HEK293 (cell line): Measurements from ENCODE around the gene WDR86.

Experiments
- CTCF ChIA-PET: fragments of 350-600 bp; formaldehyde crosslinking; extraction: SDS; loops from one replicate; lab custom pipeline; 2021; ENCODE audit warnings: antibody characterized with exemption; lab: Yijun Ruan, JAX
- POLR2A ChIA-PET: fragments of 300-600 bp; formaldehyde crosslinking; extraction: SDS; loops from one replicate; lab custom pipeline; 2020; ENCODE audit warnings: antibody characterized with exemption, inconsistent platforms; lab: Yijun Ruan, JAX
- H3K27ac ChIP-seq: fragments of 200-500 bp; sonication (Bioruptor generic); 2 replicates; pipeline ENCODE4 v1.5.1; 2014; ENCODE audit warnings: low read depth, low read length, control low read depth, inconsistent platforms; ENCODE audit errors: extremely low read depth
- H3K36me3 ChIP-seq, 2 experiments: fragments of 200-500 bp in 1 of 2; sonication (Bioruptor generic) in 1 of 2; 1 replicate in 1 of 2; 2 replicates in 1 of 2; pipeline ENCODE4 v1.5.1; 2014 to 2017; ENCODE audit warnings: inconsistent platforms in 2 of 2, low read length in 2 of 2; ENCODE audit not compliant: control insufficient read depth in 2 of 2, insufficient read depth in 1 of 2
- H3K4me1 ChIP-seq: fragments of 200-500 bp; sonication (Bioruptor generic); 2 replicates; pipeline ENCODE4 v1.5.1; 2014; ENCODE audit warnings: mild to moderate bottlenecking, low read length, inconsistent platforms; ENCODE audit not compliant: control insufficient read depth, insufficient read depth
- H3K4me3 ChIP-seq: 2 replicates; pipeline ENCODE4 v1.5.1; 2011; ENCODE audit warnings: low read depth, mild to moderate bottlenecking, control low read depth, low read length, moderate library complexity
- H3K9me3 ChIP-seq: fragments of 200-500 bp; sonication (Bioruptor generic); 2 replicates; pipeline ENCODE4 v1.5.1; 2014; ENCODE audit warnings: low read depth, low read length, inconsistent platforms; ENCODE audit not compliant: control insufficient read depth, insufficient read depth
- ZBTB20 ChIP-seq: fragments of 450-650 bp; formaldehyde crosslinking; IDR thresholded peaks from 2 replicates; pipeline ENCODE4 v1.5.1; 2016; ENCODE audit warnings: missing biosample characterization, missing genetic modification characterization
- ZFHX2 ChIP-seq: fragments of 450-650 bp; formaldehyde crosslinking; conservative IDR thresholded peaks from 2 replicates; pipeline ENCODE4 v1.5.1; 2016; ENCODE audit warnings: missing biosample characterization, missing genetic modification characterization
- ZFP37 ChIP-seq: fragments of 450-650 bp; formaldehyde crosslinking; IDR thresholded peaks from 2 replicates; pipeline ENCODE4 v1.5.1; 2016; ENCODE audit warnings: missing biosample characterization, missing genetic modification characterization
- ZNF140 ChIP-seq: fragments of 450-650 bp; formaldehyde crosslinking; IDR thresholded peaks from 2 replicates; pipeline ENCODE4 v1.5.1; 2016; ENCODE audit warnings: missing biosample characterization, missing genetic modification characterization
- ZNF174 ChIP-seq: fragments of 450-650 bp; formaldehyde crosslinking; IDR thresholded peaks from 2 replicates; pipeline ENCODE4 v1.5.0; 2017; ENCODE audit warnings: missing biosample characterization, mild to moderate bottlenecking, missing genetic modification characterization
- ZNF2 ChIP-seq: fragments of 450-650 bp; formaldehyde crosslinking; IDR thresholded peaks from 2 replicates; pipeline ENCODE4 v1.5.1; 2016; ENCODE audit warnings: missing biosample characterization, missing genetic modification characterization
- ZNF239 ChIP-seq: fragments of 450-650 bp; formaldehyde crosslinking; IDR thresholded peaks from 2 replicates; pipeline ENCODE4 v1.5.1; 2016; ENCODE audit warnings: missing biosample characterization, missing genetic modification characterization
- ZNF391 ChIP-seq: fragments of 450-650 bp; formaldehyde crosslinking; IDR thresholded peaks from 2 replicates; pipeline ENCODE4 v1.5.1; 2016; ENCODE audit warnings: low read depth, missing biosample characterization, missing genetic modification characterization, borderline replicate concordance
- ZNF610 ChIP-seq: fragments of 450-650 bp; formaldehyde crosslinking; IDR thresholded peaks from 2 replicates; pipeline ENCODE4 v1.5.1; 2016; ENCODE audit warnings: missing biosample characterization, missing genetic modification characterization, borderline replicate concordance
- ZNF664 ChIP-seq: fragments of 450-650 bp; formaldehyde crosslinking; IDR thresholded peaks from 2 replicates; pipeline ENCODE4 v1.5.1; 2016; ENCODE audit warnings: missing biosample characterization, missing genetic modification characterization
- ZNF837 ChIP-seq: fragments of 450-650 bp; formaldehyde crosslinking; IDR thresholded peaks from 2 replicates; pipeline ENCODE4 v1.5.1; 2016; ENCODE audit warnings: missing biosample characterization, missing genetic modification characterization
- ZSCAN16 ChIP-seq: fragments of 450-650 bp; formaldehyde crosslinking; IDR thresholded peaks from 2 replicates; pipeline ENCODE4 v1.5.1; 2016; ENCODE audit warnings: missing biosample characterization, missing genetic modification characterization
- ZSCAN23 ChIP-seq: fragments of 450-650 bp; formaldehyde crosslinking; IDR thresholded peaks from 2 replicates; pipeline ENCODE4 v1.5.1; 2016; ENCODE audit warnings: missing biosample characterization, missing genetic modification characterization
- ZSCAN30 ChIP-seq: fragments of 450-650 bp; IDR thresholded peaks from 2 replicates; pipeline ENCODE4 v1.5.1; 2018; ENCODE audit warnings: missing biosample characterization, mild to moderate bottlenecking, missing genetic modification characterization, moderate library complexity
- TF ChIP-seq, protein P1 (sequence below): fragments of 450-650 bp; formaldehyde crosslinking; IDR thresholded peaks from 2 replicates; pipeline ENCODE4 v1.5.1; 2016; ENCODE audit warnings: missing biosample characterization, missing genetic modification characterization

Gene WDR86

DNA sequence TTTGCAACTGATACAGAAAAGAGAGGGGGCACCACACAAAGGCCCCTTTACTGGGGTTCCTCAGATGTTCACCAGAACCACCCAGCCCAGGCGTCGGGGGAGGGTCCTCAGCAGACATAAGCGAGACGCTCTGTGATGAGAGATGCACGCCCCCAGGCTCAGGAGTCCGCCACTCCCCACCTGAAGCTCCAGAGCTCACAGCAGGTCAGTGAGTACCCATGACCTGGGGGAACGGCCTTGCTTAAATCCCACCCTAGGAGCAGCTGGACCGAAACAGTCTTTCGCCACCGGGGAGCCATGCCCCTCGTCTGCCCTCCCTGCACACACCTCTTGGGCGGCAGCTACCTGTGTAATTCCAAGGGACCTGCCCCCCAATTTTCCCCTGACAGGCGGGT lies 27.3 kb upstream of the WDR86 start (continued):
- TF ChIP-seq ZNF610: no peak
- TF ChIP-seq ZSCAN23 (tag by site-specific recombination): no peak
- TF ChIP-seq ZSCAN16 (tag by site-specific recombination): no peak
- TF ChIP-seq ZNF837 (tag by site-specific recombination): no peak
- TF ChIP-seq ZNF174 (tag by site-specific recombination): no peak
- TF ChIP-seq ZFP37 (tag by site-specific recombination): no peak

DNA sequence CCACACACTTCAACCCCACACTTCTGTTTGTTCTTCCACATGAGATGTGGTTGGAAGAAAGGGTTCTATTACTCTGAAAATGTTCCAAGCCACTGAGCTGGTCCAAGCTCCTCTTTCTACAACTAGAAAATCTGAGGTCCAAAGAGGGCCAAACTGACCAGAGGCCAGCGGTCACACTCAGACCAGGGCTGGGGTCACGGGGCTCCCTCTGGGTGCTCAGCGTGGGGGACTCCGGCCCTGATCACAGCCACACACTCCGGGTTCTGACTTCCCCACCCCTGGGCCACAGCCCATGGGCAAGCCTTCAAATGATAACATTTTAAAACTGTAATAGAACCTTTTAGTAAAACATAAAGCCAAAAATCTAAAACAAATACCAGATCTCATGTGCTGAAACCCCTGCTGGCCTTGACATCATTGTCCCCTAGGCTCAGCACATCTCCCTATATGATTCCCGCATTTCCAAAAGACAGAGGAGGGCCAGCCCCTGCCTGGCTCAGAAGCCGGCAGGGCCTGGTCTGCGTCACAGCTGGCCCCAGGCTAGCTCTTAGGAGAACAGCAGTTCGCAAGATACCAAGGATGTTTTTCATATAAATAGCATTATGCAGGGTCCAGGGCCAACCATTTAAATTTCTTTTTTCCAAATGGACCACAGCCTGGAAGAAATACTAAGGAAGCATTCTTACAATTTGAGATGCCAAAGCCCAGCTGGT lies 26.8 kb upstream of the WDR86 start:
- no peaks in the 10 kb centered on the region for H3K4me1 ChIP-seq
- H3K9me3 ChIP-seq: no peaks in the 10 kb centered on the region
- no peak overlapping the region for H3K27ac ChIP-seq
- POLR2A ChIA-PET: no interaction called here
- CTCF ChIA-PET: interaction anchor here (0.5 to 0.6 kb wide), 5 partner anchors 28 to 1423 kb away, joined by 3 to 4 read pairs (median 3); no protein-coding TSS in a partner anchor
- H3K4me3 ChIP-seq: no peak overlapping the region
- H3K36me3 ChIP-seq: no peaks in the 10 kb centered on the region
- TF ChIP-seq ZBTB20 (tag by site-specific recombination): peak; percentile 49
- TF ChIP-seq ZNF391 (tag by site-specific recombination): no peak

DNA sequence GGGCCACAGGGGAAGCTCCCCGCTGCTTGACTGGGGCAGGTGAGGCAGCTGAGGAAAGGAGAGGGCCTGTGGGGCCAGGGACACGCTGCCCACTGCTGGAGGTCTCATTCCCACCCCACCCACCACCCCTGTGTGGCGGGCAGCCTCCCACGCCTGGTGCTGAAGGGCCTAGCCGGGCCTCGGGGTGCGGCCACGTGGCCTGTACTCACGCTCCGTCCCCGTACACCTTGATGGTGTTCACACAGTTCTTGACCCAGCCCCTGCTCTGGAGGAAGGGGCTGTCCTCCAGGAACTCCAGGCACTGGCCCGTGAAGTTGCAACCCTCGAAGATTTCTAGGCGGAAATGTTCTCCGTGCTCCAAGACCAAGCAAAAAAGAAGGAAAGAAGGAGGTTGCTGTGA lies 26.1 kb upstream of the WDR86 start:
- no peaks in the 10 kb centered on the region for H3K36me3 ChIP-seq
- POLR2A ChIA-PET: no interaction called here
- no peak overlapping the region for H3K4me3 ChIP-seq
- no peaks in the 10 kb centered on the region for H3K4me1 ChIP-seq
- no peak overlapping the region for H3K27ac ChIP-seq
- TF ChIP-seq ZSCAN30 (tag by site-specific recombination): no peak
- TF ChIP-seq, protein P1, sequence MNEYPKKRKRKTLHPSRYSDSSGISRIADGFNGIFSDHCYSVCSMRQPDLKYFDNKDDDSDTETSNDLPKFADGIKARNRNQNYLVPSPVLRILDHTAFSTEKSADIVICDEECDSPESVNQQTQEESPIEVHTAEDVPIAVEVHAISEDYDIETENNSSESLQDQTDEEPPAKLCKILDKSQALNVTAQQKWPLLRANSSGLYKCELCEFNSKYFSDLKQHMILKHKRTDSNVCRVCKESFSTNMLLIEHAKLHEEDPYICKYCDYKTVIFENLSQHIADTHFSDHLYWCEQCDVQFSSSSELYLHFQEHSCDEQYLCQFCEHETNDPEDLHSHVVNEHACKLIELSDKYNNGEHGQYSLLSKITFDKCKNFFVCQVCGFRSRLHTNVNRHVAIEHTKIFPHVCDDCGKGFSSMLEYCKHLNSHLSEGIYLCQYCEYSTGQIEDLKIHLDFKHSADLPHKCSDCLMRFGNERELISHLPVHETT (tag by site-specific recombination): no peak
- peak; percentile 42 for TF ChIP-seq ZFHX2
- TF ChIP-seq ZNF2: no peak
- TF ChIP-seq ZNF239: no peak
- TF ChIP-seq, all 188 proteins: peak for 1
- no peaks in the 10 kb centered on the region for H3K9me3 ChIP-seq
- CTCF ChIA-PET: no interaction called here

DNA sequence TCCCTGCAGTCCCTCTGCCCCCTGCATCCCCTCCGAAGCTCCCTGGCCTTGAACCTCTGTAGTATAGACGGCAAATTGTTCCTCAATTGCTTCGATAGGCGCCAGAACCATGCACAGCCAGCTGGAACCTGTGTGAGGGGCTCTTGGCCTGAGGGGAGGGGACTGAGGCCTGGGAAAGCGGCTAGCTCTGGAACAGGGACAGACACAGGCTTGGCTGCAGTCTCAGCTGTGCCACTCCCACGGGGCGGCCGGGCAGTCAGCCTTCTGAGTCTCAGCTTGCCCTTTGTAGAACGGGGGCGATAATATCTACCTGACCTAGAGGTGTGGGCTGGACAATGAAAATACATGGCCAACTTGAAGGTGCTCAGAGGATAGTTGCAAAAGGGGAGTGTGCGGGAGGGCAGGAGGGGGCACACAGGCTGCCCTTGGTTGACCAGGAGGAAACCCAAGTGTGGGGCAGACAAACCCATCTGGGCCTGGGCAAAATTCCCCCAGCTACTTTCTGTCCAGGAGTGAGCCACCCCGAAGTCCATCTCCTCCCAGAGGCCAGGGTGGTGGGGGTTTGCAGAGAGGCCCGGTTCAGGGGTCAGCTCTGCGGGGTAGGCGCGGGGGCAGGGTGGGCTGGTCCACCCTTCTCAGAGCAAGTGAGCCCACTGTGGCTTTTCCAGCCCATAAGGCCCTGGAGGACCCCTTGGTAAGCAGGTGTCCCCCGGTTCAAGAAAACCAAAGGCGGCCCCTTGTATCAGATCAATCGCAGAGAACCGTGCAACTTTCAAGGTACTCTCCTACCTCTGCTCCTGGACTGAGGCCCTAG lies 25.5 kb upstream of the WDR86 start:
- H3K4me3 ChIP-seq: no peak overlapping the region
- ChIA-PET POLR2A (no interaction called here), CTCF (no interaction called here)
- H3K9me3 ChIP-seq: no peaks in the 10 kb centered on the region
- H3K36me3 ChIP-seq: no peaks in the 10 kb centered on the region
- no peak for TF ChIP-seq ZNF140 (tag by site-specific recombination)
- TF ChIP-seq, all 188 proteins: peak for 0
- Histone ChIP-seq H3K27ac (no peak overlapping the region), H3K4me1 (no peaks in the 10 kb centered on the region)

DNA sequence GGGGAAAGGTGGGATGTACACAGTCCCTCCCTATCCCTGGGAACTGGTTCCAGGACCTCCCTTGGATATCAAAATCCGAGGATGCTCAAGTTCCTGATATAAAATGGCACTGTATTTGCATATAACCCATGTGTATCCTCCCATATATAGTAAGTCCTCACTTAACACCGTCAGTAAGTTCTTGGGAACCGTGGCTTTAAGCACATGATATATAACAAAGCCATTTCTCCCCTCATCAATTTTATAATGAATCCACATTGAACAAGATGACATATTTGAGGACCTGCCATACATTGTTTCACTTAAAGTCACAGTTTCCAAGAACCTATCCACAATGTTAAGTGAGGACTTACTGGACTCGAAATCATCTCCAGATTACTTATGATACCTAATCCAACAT lies 24.7 kb upstream of the WDR86 start:
- peak; percentile 97 for TF ChIP-seq ZNF664 (tag by site-specific recombination)
- no peak for TF ChIP-seq ZNF174 (tag by site-specific recombination)
- peaks cover 5% of the 10 kb centered on the region; the same call in 1 of the 2 replicates for H3K4me1 ChIP-seq
- ChIA-PET POLR2A (no interaction called here), CTCF (no interaction called here)
- no peaks in the 10 kb centered on the region for H3K36me3 ChIP-seq
- no peak overlapping the region for H3K4me3 ChIP-seq
- H3K27ac ChIP-seq: no peak overlapping the region
- no peaks in the 10 kb centered on the region for H3K9me3 ChIP-seq
